ENCODE data around the gene SOX5. TPM values are rescaled to one million over a fixed set of nuclear protein-coding genes. Genes with fewer than 3 reads are reported as not detected.

Gene SOX5
- total and polyA plus RNA-seq, 3 donors from 2014 or later = 26.0 to 93.3 (median 29.2) TPM

GRCh38 chr12:23938422-23938821, 11.0 kb downstream of the SOX5 start:
- Histone ChIP-seq H3K27me3 (no peaks in the 10 kb centered on the region), H3K4me1 (no peaks in the 10 kb centered on the region), H3K36me3 (ENCODE audit: low read depth, missing control alignments) (no peaks in the 10 kb centered on the region), H3K27ac (no peak overlapping the region), H3K9me3 (no peaks in the 10 kb centered on the region), H3K4me3 (no peak overlapping the region)
- 89 to 95% methylated on average over 3 of the region's 3 CpGs for WGBS, 2 donors
- no peak for TF ChIP-seq POLR2A (IDR thresholded peaks at IDR 0.05)
- TF ChIP-seq, protein P1, sequence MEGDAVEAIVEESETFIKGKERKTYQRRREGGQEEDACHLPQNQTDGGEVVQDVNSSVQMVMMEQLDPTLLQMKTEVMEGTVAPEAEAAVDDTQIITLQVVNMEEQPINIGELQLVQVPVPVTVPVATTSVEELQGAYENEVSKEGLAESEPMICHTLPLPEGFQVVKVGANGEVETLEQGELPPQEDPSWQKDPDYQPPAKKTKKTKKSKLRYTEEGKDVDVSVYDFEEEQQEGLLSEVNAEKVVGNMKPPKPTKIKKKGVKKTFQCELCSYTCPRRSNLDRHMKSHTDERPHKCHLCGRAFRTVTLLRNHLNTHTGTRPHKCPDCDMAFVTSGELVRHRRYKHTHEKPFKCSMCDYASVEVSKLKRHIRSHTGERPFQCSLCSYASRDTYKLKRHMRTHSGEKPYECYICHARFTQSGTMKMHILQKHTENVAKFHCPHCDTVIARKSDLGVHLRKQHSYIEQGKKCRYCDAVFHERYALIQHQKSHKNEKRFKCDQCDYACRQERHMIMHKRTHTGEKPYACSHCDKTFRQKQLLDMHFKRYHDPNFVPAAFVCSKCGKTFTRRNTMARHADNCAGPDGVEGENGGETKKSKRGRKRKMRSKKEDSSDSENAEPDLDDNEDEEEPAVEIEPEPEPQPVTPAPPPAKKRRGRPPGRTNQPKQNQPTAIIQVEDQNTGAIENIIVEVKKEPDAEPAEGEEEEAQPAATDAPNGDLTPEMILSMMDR (IDR thresholded peaks at IDR 0.05) = no peak
- intact Hi-C loops (cut with DNase I; ENCODE audit: low total_unique reads) = no loop called here
- DNase-seq = no peak

DNA sequence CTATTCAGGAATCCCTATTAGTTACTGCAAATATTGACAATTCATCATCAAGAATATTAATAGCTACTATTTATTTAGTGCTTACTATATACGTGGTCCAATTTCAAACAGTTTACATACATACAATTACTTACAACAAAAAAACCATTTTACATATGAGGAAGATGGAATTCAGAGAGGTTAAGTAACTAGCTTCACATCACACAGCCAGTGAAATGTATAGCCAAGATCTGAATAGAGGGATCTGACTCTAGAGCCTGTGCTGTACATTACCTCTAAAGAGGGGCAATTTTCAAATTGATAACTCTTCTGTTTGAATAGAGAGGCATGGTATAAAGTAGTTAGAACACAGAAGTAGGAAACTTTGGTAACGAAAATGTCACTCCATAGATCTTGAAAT, 18.3 kb downstream of the SOX5 start:
- no peaks in the 10 kb centered on the region for H3K27me3 ChIP-seq
- no peaks in the 10 kb centered on the region for H3K4me1 ChIP-seq
- no peak overlapping the region for H3K4me3 ChIP-seq
- no peaks in the 10 kb centered on the region for H3K9me3 ChIP-seq
- H3K36me3 ChIP-seq (ENCODE audit: low read depth, missing control alignments) = no peaks in the 10 kb centered on the region
- 95 to 96% methylated on average over 2 of the region's 2 CpGs for WGBS, 2 donors
- no peak for DNase-seq
- TF ChIP-seq, protein P1 (IDR thresholded peaks at IDR 0.05) = no peak
- TF ChIP-seq POLR2A (IDR thresholded peaks at IDR 0.05) = no peak
- intact Hi-C loops (cut with DNase I; ENCODE audit: low total_unique reads) = no loop called here
- no peak overlapping the region for H3K27ac ChIP-seq

- TF ChIP-seq POLR2A (IDR thresholded peaks at IDR 0.05) = no peak
- TF ChIP-seq, protein P1 (IDR thresholded peaks at IDR 0.05) = no peak
- Histone ChIP-seq H3K27me3 (no peaks in the 10 kb centered on the region), H3K27ac (no peak overlapping the region), H3K4me3 (no peak overlapping the region), H3K36me3 (ENCODE audit: low read depth, missing control alignments) (no peaks in the 10 kb centered on the region), H3K4me1 (no peaks in the 10 kb centered on the region), H3K9me3 (no peaks in the 10 kb centered on the region)
- DNase-seq = no peak
- 85 to 93% methylated on average over 2 of the region's 2 CpGs for WGBS, 2 donors
- intact Hi-C loops (cut with DNase I; ENCODE audit: low total_unique reads) = no loop called here
These were observed 18.9 kb downstream of the SOX5 start for GRCh38 chr12:23930599-23930998.

- TF ChIP-seq, protein P1 (IDR thresholded peaks at IDR 0.05) = no peak
- TF ChIP-seq POLR2A (IDR thresholded peaks at IDR 0.05) = no peak
- Histone ChIP-seq H3K36me3 (ENCODE audit: low read depth, missing control alignments) (no peaks in the 10 kb centered on the region), H3K4me3 (no peak overlapping the region), H3K9me3 (no peaks in the 10 kb centered on the region), H3K27ac (no peak overlapping the region), H3K27me3 (no peaks in the 10 kb centered on the region), H3K4me1 (no peaks in the 10 kb centered on the region)
- 79 to 86% methylated on average over 2 of the region's 2 CpGs for WGBS, 2 donors
- DNase-seq = no peak
- intact Hi-C loops (cut with DNase I; ENCODE audit: low total_unique reads) = no loop called here
These were observed 19.6 kb downstream of the SOX5 start for GRCh38 chr12:23929906-23930305.

DNA sequence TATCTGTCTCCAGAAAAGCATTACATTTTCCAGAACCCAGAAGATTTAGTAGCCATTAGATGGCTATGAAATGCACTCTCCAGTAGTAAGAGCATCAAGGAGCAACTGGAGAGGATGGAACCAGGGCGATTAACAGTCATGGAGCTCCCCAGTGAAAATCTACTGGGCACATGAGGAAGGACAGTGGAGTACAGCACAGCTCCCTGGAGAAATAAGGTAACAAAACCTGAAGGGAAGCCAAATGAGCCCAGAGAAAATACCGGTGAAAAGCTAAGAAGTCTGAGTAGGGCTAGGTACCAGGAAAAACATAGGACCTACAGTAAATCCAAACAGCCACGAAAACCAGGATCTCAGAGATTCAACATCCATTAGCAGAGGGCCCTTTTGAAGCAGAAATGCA, 21.6 kb downstream of the SOX5 start:
- no peak for DNase-seq
- intact Hi-C loops (cut with DNase I; ENCODE audit: low total_unique reads) = no loop called here
- 94% methylated on average over 3 of the region's 3 CpGs for WGBS, 2 donors

More for the DNA sequence above, 21.6 kb downstream of the SOX5 start:
- H3K4me3 ChIP-seq = no peak overlapping the region
- no peaks in the 10 kb centered on the region for H3K27me3 ChIP-seq
- H3K9me3 ChIP-seq = no peaks in the 10 kb centered on the region
- no peak overlapping the region for H3K27ac ChIP-seq
- no peaks in the 10 kb centered on the region for H3K36me3 ChIP-seq (ENCODE audit: low read depth, missing control alignments)
- TF ChIP-seq, protein P1 (IDR thresholded peaks at IDR 0.05) = no peak
- TF ChIP-seq POLR2A (IDR thresholded peaks at IDR 0.05) = no peak
- no peaks in the 10 kb centered on the region for H3K4me1 ChIP-seq
